Ishikawa (cell line): ENCODE results near the gene FAM114A1.

ENCODE experiments used
- CEBPB ChIP-seq: IDR thresholded peaks from 2 replicates; pipeline ENCODE4 v1.6.1; 2012
- CREB1 ChIP-seq: IDR thresholded peaks from 2 replicates; pipeline ENCODE4 v1.6.1; 2012; ENCODE audit warnings: low read depth
- EGR1 ChIP-seq: IDR thresholded peaks from 2 replicates; pipeline ENCODE4 v1.6.1; 2012
- EP300 ChIP-seq: IDR thresholded peaks from 2 replicates; pipeline ENCODE4 v1.6.1; 2012; ENCODE audit warnings: borderline replicate concordance
- FOXM1 ChIP-seq: IDR thresholded peaks from 2 replicates; pipeline ENCODE4 v1.6.1; 2012; ENCODE audit warnings: low read depth, borderline replicate concordance
- MAX ChIP-seq: IDR thresholded peaks from 2 replicates; pipeline ENCODE4 v1.6.1; 2012
- NFIC ChIP-seq: IDR thresholded peaks from 2 replicates; pipeline ENCODE4 v1.6.1; 2012
- RAD21 ChIP-seq: IDR thresholded peaks from 2 replicates; pipeline ENCODE4 v1.6.1; 2012; ENCODE audit warnings: low read depth
- TAF1 ChIP-seq: IDR thresholded peaks from 2 replicates; pipeline ENCODE4 v1.6.1; 2012; ENCODE audit warnings: low read depth, mild to moderate bottlenecking
- TCF12 ChIP-seq: IDR thresholded peaks from 2 replicates; pipeline ENCODE4 v1.6.1; 2012; ENCODE audit warnings: low read depth
- TEAD4 ChIP-seq: IDR thresholded peaks from 2 replicates; pipeline ENCODE4 v1.6.1; 2012
- USF1 ChIP-seq: IDR thresholded peaks from 2 replicates; pipeline ENCODE4 v1.6.1; 2012
- YY1 ChIP-seq: IDR thresholded peaks from 2 replicates; pipeline ENCODE4 v1.6.1; 2012; ENCODE audit warnings: low read depth
- ZBTB7A ChIP-seq: IDR thresholded peaks from 2 replicates; pipeline ENCODE4 v1.6.1; 2012; ENCODE audit warnings: low read depth
- TF ChIP-seq, protein P1 (sequence below): IDR thresholded peaks from 2 replicates; pipeline ENCODE4 v1.6.1; 2012; ENCODE audit warnings: low read depth, mild to moderate bottlenecking

Gene FAM114A1

DNA sequence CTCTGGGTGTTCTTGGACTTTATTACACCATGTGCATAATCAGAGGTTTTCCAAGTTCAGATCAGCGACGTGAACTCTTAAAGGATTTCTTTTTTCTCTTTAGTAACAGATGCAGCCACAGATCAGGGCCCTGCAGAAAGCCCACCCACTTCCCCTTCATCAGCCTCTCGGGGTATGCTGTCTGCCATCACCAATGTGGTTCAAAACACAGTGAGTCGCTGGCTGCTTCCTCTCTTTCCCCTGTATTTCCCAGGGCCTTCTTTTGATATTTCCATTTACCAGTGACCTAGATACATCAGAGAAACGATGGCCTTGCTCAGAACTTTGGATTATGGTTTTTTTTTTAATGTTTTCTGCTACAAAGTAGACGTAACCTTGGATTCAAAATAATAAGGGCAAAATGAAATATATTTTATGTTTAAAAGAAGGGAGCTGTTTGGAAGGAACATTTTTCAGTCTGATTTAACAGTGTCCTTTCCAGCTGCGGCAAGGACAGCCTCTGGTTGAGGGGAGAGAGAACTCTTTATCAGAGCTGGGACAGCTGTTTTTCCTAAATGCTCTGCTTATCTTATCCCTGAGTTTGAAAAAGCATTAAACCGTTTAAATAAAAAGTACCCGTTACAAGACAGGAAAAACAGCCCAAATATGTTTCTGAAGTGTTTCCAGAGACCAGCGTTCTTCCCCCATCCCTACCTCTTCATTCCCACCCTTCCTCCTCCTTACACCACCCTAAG, 38.2 kb downstream of the FAM114A1 start:
- TF ChIP-seq ZBTB7A (no peak), USF1 (no peak), EGR1 (no peak), EP300 (no peak), MAX (no peak), TEAD4 (no peak), CREB1 (no peak), CEBPB (no peak), TAF1 (no peak), RAD21 (no peak), FOXM1 (no peak), NFIC (no peak), YY1 (no peak)
- TF ChIP-seq, protein P1, sequence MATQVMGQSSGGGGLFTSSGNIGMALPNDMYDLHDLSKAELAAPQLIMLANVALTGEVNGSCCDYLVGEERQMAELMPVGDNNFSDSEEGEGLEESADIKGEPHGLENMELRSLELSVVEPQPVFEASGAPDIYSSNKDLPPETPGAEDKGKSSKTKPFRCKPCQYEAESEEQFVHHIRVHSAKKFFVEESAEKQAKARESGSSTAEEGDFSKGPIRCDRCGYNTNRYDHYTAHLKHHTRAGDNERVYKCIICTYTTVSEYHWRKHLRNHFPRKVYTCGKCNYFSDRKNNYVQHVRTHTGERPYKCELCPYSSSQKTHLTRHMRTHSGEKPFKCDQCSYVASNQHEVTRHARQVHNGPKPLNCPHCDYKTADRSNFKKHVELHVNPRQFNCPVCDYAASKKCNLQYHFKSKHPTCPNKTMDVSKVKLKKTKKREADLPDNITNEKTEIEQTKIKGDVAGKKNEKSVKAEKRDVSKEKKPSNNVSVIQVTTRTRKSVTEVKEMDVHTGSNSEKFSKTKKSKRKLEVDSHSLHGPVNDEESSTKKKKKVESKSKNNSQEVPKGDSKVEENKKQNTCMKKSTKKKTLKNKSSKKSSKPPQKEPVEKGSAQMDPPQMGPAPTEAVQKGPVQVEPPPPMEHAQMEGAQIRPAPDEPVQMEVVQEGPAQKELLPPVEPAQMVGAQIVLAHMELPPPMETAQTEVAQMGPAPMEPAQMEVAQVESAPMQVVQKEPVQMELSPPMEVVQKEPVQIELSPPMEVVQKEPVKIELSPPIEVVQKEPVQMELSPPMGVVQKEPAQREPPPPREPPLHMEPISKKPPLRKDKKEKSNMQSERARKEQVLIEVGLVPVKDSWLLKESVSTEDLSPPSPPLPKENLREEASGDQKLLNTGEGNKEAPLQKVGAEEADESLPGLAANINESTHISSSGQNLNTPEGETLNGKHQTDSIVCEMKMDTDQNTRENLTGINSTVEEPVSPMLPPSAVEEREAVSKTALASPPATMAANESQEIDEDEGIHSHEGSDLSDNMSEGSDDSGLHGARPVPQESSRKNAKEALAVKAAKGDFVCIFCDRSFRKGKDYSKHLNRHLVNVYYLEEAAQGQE = no peak

- TF ChIP-seq MAX (no peak), USF1 (no peak), ZBTB7A (no peak), EP300 (no peak), CREB1 (no peak), TAF1 (no peak), FOXM1 (no peak), EGR1 (no peak), CEBPB (no peak), TCF12 (no peak)
- TF ChIP-seq, protein P1 = no peak
Measured at GRCh38 chr4:38907696-38908270, 40.2 kb downstream of the FAM114A1 start.

DNA sequence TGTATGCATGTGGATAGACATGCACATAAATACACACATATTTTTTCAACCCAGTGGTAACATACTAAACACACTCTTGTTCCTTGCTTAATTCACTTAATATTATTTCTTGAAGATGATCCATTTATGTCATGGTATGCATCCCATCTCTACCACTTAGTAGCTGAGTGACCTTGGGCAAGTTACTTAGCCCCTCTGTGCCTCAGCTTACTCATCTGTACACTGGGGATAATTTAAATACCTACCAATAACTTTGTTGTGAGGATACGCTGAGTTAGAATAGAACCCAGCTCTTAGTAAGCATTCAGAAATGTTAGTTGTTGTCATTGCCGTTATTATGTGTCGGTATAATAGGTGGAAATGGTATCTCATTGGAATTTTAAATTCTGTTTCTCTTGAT, 41.4 kb downstream of the FAM114A1 start:
- TF ChIP-seq USF1 = no peak
- no peak for TF ChIP-seq CREB1
- TF ChIP-seq, protein P1 = no peak
- TF ChIP-seq EP300 = no peak
- no peak for TF ChIP-seq RAD21
- no peak for TF ChIP-seq YY1
- TF ChIP-seq NFIC = no peak
- TF ChIP-seq ZBTB7A = no peak
- no peak for TF ChIP-seq EGR1
- TF ChIP-seq FOXM1 = no peak
- no peak for TF ChIP-seq TCF12
- no peak for TF ChIP-seq TAF1
- no peak for TF ChIP-seq MAX
- no peak for TF ChIP-seq TEAD4
- TF ChIP-seq CEBPB = no peak

- no peak for TF ChIP-seq EGR1
- no peak for TF ChIP-seq MAX
- no peak for TF ChIP-seq YY1
- TF ChIP-seq TEAD4 = no peak
Measured at GRCh38 chr4:38911257-38911656, 43.7 kb downstream of the FAM114A1 start.
